HG03469 (cell line): Measurements from ENCODE around the gene AMER2.

Source experiments
- ATAC-seq: cut with Tn5 transposase; IDR thresholded peaks from one replicate; pipeline ENCODE4 v1.9.1; 2021; ENCODE audit warnings: mild to moderate bottlenecking, moderate library complexity, moderate number of reproducible peaks; ENCODE audit not compliant: unreplicated experiment

AMER2 gene, protein sequence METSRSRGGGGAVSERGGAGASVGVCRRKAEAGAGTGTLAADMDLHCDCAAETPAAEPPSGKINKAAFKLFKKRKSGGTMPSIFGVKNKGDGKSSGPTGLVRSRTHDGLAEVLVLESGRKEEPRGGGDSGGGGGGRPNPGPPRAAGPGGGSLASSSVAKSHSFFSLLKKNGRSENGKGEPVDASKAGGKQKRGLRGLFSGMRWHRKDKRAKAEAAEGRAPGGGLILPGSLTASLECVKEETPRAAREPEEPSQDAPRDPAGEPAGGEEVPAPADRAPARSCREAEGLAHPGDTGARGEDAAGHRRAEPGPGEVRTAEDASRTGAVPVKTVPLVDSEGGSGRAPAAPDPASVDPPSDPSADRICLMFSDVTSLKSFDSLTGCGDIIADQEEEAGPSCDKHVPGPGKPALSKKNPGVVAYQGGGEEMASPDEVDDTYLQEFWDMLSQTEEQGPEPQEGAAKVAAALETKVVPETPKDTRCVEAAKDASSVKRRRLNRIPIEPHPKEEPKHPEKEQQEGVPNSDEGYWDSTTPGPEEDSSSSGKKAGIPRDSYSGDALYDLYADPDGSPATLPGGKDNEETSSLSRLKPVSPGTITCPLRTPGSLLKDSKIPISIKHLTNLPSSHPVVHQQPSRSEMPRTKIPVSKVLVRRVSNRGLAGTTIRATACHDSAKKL

DNA sequence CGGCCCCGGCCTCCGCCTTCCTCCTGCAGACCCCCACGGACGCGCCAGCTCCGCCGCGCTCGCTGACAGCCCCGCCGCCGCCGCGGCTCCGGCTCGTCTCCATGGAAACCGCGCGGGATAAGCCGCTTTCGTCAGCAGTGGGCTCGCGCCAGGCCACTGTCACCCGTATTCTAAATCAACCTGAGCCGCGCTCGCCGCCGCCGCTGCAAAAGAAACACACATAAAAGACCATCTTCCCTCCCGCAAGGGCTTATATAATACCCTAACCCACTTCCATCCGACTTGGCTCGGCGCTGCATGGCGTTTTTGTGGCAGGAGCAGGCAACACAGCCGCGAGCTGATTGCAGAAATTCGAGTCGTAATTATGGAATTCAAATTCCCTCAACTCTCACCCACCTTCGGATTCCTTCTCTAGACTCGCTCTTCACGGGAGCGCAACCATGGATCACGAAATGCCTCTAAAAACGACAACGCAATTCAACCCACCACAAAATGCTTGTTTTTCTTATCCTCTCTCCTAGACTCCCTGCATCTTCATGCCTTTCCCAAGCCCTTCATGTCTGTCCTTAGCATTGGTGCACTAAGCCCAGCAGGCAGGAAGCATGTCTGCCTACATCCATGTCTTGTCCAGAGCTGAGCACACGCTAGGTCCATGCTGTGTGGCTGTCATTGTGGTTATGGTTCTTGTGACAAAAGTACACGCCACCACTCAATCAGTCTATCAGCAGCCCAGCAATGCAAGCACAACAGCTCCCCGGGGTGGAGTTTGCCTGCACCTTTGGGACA is at the start of gene AMER2:
AMER2 (minus strand) TSS at position 772 of the 786 bp plus-strand sequence; CDS start at position 103, 669 bp downstream.
- ATAC-seq, result no peak

DNA sequence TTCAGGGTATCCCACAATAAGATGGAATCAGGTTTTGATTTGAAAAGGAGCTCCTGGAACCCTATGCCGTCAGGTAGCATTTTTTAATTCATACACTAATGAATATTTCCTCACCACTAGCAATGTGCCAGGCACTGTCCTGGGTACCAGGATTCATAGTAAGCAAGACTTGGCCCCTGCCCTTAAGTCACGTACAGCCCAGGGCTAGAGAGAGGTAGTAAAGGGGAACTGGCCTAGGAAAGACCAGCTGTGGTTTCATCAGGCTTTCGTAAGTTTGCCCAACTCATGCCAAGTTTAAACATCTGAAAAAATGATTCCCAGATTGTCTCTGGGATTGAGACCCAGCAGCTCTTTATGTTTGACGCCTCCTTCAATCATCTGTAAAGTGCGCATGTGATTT is 45.9 kb upstream of the AMER2 start:
- no peak for ATAC-seq

DNA sequence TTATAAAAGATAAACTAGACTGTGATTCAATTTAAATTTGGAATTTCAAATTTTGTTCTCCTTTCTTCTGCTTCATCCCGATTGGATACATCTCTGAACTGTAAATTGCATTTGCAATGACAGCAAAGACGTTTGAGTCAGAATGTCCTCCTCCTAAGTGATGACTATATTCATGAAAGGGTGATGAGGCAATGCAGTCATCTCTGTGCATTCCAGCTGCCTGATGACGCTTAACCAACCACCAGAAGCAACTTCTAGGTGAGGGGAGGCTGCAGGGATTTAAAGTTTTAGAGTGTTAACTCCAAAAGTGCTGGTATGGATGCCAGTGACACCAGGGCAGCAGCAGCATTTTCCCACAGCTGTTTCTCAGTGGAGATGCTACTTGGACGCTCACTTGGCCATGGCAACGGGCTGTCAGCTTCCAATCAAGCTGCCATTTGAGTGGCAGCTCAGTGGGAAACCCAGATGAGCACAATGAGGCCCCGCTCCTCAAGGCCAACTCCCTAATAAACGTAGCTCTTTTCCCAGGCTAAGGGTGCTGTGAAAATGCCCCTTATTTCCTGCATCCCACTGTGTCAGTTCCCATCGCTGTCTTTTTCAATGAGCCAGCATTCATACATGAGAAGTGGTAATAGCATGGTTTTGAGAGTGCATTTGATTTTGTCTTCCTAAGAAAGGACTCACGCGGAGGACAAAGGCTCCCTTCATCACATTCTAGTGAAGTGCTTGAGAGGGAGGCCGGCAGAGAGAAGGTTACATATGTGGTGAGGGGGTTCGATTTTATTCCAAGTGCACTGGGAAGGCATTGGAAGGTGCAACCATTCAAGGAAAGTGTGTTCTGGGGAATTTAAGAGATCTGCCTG is 45.2 kb upstream of the AMER2 start:
- no peak for ATAC-seq

DNA sequence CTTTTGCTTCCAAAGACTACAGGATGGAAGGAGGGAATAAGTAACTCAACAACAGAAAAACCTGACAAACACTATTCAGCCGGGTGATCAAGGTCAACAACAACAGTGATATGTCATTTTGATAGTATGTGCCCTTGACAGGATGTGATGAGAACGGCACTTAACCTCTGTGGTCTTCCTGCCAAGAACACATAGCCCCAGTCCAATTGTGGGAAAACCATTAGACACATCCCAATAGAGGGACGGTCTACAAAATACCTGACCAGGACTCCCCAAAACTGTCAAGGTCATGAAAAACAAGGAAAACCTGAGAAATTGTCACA is 43.1 kb upstream of the AMER2 start:
- ATAC-seq, result no peak

DNA sequence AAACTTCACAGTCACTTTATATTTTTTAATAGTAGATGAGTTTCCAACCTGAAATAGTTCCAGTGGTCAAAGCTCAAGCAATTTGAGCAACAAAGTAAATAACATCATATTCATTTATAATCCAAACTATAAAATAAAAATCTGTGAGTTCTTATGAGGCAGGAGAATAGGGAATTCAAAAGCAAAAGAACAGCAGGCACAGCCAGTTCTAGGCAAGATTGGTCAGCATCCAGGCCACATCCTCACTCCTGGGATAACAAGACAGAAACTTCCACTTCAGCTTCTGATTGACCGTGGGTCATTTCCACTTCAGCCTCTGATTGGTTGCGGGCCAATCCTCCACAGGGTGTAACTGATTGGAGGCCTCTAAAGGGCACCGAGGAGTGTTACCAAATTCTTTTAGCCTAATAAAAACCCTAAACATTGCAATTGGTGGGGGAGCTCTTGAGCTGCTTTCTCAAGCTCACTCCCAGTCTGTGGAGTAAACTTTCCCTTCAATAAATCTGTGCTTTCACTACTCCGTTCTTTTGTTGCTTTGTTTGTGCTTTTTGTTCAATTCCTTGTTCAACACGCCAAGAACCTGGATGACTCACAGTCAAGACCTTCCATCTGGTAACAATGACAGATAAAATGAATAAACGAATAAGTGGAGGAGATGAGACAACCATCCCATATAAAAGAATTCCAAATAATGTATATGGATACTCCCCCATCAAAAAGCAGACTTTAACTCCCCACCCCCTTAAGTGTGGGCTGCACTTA is 42.6 kb upstream of the AMER2 start:
- no peak for ATAC-seq

DNA sequence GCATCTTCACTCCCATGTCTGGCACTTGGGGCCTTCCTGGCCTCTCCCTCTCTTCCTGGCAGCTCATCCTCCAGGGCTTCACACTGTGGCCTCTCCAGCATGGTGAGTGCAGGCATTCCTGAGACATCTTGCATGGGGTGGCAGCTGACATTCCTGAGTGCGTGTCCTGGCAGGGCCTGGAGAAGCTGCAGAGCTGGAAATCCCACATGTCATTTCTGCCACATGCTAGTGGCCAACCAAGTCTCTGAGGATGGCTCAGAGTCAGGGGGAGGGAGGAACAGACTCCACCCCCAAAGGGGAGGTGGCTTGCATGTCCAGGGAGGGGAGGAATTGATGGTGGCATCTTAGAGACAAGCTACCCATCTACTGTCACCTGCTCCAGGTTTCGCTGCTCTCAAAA is 41.6 kb upstream of the AMER2 start:
- ATAC-seq, result no peak

DNA sequence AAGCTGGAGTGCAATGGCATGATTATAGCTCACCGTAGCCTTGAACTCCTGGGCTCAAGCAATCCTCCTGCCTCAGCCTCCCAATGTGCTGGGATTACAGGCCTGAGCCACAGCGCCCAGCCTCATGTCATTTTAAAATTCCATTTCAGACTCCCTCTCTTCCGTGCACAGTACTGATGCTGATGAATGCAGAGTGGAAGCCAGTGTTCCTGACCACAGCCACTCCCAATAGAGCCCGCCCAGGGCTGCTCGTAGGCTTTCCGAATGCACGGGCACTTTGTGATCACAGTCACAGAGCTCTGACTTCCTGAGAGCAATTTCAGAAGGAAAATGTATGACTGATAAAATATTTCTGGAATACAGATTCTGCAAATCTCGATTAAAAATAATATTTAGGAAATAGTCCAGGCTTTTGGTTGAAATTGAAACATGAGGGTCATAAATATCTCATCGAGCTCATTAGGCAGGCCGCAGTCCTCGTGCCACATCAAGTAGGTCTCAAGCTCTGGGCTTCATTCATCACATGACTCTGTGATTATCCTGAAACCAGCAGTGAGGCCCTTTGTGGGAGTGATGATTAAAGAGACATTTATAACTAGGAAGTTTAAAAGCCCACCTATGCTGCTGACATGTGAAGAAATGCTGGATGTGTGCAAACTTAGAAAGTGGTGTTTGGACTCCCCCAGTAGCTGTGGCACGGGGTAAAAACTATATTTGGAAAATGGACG is 38.9 kb upstream of the AMER2 start:
- ATAC-seq, result no peak

DNA sequence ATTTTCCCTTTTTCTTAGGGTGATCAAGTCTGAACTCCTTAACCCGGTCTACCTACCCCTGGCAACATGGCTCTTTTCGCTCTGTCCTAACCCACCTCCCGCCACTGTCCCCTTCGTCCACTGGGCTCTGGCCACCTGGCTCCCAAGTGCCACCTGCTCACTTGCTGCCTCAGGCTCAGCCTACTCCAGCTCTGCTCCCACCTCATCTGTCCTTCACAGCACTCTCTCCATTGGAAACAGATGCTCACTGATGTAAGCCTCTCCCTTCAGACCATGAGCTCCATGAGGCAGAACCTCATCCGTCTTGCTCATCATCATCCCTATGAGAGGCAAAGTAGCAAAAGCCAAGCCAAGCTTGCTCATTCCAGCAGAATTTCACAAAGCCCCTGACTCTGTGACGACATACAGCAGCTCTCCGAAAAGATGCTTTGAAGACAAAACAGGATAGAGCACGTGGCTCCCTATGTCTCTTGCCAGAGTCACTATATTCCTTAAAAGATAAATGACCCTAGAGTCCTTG is 35.3 kb upstream of the AMER2 start:
- no peak for ATAC-seq

DNA sequence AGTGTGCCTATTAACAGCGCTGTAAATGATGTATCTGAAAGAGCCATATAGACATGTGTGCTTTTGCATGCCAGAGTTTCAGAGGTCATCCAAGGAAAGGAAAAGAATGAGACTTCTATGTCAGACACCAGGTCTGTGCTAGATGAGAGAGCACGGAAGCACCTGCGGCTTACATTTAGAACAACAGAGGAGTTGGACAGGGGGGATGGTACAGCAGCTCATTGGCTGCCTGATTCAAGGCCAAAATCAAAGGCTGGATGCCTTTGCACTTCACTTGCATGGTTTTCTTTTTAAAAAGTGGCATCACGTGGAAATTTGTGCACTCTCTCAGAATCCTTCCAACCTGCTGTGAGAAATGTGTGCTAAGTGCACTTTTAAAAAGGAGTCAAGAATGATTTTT is 32.8 kb upstream of the AMER2 start:
- ATAC-seq, result no peak

DNA sequence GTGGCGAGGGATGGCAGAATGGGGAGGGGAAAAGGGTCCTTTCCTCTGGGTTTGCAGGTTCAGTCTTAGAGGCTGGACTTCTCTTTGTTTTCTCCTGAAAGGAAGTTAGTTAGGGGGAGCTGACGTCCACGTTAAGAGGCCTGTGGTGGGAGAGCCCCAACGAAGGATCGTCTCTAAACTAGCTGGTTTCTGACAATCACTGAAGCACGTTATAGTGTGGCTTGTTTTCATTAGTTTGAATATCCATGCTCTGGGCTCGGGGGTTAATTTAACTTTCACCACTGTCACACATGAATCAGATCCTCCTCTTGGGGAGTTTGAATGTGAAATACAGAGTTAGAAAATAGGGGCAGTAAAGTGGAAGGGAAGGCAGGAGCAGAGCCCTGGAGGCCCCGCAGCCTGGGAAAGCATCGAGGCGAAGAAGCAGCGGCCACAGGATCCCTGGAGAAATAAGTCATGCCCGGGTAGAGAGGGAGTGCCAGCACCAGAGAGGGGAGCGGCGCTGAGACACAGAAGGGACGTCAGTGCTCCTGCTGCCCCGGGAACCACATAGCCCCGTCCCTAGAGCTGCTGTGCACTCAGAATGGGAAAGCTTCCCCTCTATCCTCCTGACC is 31.1 kb upstream of the AMER2 start:
- ATAC-seq, result no peak

DNA sequence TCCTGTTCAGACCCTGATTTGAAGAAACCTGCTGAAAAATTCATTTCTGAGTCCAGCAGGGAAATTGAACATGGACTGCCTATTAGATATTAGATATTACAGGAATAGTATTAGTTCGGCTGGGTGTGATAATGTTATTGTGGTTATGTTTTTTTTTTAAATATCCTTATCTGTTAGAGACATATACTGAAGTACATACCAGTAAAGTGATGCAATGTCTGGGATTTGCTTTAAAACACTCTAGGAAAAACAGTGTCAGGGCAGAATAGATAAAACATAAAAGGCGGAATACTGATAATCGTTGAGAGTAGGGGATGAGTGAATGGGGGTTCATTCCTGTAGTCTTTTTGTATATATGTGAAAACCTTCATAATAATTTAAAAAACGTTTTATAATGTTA is 28.7 kb upstream of the AMER2 start:
- ATAC-seq, result no peak

DNA sequence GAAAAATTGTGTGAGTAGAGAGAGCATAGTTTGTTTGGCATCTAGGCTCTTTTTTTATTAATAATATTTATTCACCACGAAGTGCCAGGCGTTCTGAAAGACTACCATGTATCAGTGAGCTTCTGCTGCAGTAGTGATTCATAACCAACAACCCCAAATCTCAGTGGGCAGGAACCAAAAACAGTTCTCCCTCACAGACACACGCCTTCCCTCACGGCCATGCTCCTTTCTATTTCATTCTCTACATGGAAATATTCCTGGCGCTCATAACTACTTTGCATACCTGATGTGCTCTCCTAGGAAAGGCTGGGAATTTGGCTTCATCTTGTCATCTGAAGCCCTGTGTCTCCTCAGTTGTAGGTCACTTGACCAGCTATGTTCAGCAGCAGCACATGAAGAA is 26.6 kb upstream of the AMER2 start:
- no peak for ATAC-seq

DNA sequence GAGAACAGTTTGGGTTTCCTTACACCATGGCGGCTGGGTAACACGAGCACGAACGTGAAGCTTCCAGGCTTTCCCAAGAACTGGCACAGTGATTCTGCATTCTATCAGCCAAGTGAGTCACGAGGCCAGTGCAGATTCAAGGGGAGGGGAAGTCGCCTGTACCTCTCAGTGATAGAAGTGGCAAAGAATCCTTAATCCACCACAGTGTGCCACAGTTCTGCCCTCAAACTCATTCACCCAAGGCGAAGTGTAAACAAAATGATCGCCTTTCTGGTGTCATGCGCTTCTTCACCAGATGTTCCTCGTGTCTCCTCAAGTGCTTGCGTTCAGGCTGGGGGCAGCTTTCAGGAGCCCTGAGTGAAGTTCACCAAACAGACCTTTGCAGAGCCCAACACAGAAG is 24.9 kb upstream of the AMER2 start:
- ATAC-seq, result no peak

DNA sequence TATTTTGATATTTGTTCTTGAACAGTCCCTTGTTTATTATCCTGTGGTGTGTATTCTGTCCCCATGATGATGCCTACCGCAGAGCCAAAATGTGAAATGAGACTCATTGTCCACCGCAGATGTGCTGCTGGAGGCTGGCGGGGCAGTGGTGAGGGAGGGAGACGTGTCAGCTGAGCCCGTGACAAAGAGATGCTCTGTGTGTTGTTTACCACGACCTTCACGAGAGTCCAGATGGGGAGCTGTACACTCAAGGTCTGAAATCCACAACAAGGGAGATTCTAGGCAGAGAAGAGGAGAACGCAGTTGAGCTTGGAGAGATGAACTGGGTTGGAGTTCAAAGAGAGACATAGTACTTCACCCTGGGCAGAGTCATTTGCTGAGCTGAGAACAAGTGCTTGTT is 20.8 kb upstream of the AMER2 start:
- ATAC-seq, result no peak

DNA sequence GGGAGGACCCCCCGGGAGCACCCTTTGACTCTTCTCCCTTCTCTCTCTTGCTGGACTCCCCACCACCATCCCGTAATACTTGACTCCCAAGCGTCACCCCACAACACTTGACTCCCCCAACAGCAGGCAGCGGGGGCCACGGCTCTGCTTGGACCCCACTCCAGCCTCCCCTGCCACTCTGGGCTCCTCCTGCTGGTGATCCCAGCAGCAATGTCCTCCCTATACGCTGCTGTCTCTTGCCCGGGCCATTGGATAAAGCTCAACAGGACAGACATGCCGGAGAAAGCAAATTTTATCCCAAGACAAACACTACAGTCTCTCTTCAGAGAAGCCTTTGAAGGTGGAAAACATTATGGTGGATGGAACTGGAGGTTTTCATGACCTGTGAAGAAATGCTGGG is 20.4 kb upstream of the AMER2 start:
- no peak for ATAC-seq

DNA sequence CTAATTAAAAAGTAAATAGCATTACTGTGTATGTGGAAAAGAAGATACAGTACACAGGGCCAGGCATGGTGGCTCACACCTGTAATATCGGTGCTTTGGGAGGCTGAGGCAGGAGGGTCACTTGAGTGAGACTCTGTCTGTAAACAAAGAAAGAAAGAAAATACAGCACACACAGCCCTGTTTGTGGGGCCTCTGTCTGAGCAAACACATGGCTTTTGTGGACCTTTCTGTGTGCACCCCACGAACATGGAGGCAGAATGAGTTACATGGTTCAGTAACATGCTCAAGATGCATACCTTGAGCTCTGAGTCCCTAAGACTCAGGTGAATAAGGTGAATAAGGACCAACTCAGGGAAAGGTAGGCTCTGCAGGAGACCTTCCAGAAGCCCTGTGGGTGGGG is 20.0 kb upstream of the AMER2 start:
- ATAC-seq, result no peak

DNA sequence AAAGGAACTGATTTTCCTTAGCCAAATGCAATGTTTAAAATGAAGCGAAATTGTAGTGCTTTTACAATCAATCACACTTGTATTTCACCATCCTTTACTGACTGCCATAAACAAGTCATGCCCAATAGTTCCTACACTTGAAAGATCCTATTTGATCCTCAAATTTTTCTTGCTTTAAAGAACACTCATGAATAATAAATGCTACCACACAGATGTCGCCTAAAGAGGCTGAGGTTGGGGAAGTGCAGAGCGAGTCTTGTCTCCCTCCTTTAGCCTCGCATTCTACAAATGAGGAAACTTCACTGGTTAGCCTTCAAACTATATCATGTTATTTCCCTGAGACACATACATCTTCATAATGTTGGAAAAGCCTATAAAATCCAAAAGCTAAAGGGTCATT is 18.7 kb upstream of the AMER2 start:
- no peak for ATAC-seq

DNA sequence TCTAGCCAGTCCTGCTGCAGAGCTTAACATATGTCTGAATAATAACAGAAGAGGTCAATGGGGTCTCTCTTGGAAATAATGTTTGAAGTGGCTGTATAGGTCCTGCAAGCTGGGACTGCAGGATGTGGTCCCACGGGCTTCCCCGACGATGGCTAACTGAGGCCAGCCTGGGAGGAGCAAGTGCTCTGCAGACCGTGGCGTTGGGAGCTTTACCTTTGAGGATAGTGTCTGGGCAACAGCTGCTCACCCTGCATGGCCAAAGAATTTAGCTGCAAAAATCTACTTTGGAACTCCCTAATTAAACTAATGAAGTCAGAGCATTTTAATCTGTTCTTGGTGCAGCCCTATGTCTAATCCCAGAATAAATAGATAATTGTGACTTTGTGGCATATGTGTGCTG is 18.2 kb upstream of the AMER2 start:
- no peak for ATAC-seq

DNA sequence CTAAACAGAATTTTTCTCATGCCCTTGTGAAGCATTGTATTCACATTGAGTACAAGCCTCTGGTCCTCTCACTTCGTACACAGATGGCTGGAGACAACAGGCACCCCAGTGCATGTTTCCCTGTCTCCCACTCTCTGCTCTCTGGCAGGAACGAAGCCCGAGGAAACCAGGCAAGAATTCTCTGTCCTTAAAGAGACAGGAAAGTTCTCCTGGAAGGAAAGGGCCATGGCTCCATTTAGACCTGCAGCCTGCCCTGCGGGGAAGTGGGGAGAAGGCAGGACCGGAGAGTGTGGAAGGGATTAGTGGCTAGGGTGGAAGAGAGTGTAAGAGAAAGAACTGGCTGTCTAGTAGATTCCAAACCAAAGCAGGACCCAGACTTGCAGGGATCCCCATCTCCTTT is 15.5 kb upstream of the AMER2 start:
- ATAC-seq, result no peak
